Measurements from ENCODE around the gene FKBP10. TPM values are rescaled to one million over a fixed set of nuclear protein-coding genes. Genes with fewer than 3 reads are reported as not detected.
"Not testable (repeated sequence)": the region's sequence is repeated elsewhere in the genome, so short reads cannot be mapped to it uniquely, and the experiment has no call there.

Gene FKBP10
- total RNA-seq, 1 donor from 2014 or later, result 10.4 TPM

GRCh38 chr17:41772586-41773189 lies 40.1 kb upstream of the FKBP10 start:
- Histone ChIP-seq H3K9me3 (replicated peaks) (no peaks in the 10 kb centered on the region), H3K4me1 (peaks cover 60% of the 10 kb centered on the region), H3K27me3 (ENCODE audit: low read depth) (no peaks in the 10 kb centered on the region), H3K4me3 (peak overlapping the region; percentile 34), H3K36me3 (peaks cover 58% of the 10 kb centered on the region), H3K27ac (replicated peaks) (peak overlapping the region; percentile 97)
- TF ChIP-seq, protein P1, sequence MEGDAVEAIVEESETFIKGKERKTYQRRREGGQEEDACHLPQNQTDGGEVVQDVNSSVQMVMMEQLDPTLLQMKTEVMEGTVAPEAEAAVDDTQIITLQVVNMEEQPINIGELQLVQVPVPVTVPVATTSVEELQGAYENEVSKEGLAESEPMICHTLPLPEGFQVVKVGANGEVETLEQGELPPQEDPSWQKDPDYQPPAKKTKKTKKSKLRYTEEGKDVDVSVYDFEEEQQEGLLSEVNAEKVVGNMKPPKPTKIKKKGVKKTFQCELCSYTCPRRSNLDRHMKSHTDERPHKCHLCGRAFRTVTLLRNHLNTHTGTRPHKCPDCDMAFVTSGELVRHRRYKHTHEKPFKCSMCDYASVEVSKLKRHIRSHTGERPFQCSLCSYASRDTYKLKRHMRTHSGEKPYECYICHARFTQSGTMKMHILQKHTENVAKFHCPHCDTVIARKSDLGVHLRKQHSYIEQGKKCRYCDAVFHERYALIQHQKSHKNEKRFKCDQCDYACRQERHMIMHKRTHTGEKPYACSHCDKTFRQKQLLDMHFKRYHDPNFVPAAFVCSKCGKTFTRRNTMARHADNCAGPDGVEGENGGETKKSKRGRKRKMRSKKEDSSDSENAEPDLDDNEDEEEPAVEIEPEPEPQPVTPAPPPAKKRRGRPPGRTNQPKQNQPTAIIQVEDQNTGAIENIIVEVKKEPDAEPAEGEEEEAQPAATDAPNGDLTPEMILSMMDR (IDR thresholded peaks at IDR 0.05; ENCODE audit: borderline replicate concordance), result no peak
- DNase-seq, result no peak
- intact Hi-C loops (cut with micrococcal nuclease), result no loop called here

GRCh38 chr17:41773190-41773588 lies 39.6 kb upstream of the FKBP10 start:
- TF ChIP-seq, protein P1 (IDR thresholded peaks at IDR 0.05; ENCODE audit: borderline replicate concordance), result no peak
- Histone ChIP-seq H3K27me3 (ENCODE audit: low read depth) (no peaks in the 10 kb centered on the region), H3K36me3 (peaks cover 53% of the 10 kb centered on the region), H3K4me1 (peaks cover 65% of the 10 kb centered on the region), H3K27ac (replicated peaks) (peak overlapping the region; percentile 97), H3K4me3 (peak overlapping the region; percentile 34), H3K9me3 (replicated peaks) (no peaks in the 10 kb centered on the region)
- DNase-seq, result peak; percentile 78
- intact Hi-C loops (cut with micrococcal nuclease), result no loop called here

DNA sequence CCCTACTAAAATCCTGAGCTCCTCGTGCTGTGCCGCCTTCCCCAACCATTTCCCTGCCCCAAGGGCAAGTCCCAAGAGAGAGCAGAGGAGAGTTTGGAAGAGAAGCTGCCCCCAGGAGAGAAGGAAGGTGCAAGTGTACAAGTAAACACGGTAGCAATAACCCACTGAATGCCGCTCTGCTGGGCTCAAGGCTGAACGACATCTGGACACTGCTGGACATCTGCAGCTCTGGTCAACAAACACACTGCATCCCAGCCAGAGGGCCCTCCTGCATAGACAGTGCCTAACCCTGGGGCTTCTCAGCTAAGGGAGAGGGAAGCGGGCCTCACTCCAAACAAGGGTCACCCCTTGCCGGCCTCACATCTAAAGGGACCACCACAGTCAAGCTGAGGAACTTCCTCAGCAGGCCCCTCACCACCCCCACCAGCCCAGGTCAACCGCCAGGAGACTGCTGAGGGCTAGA lies 39.0 kb upstream of the FKBP10 start:
- DNase-seq, result no peak
- intact Hi-C loops (cut with micrococcal nuclease), result no loop called here
- Histone ChIP-seq H3K27me3 (ENCODE audit: low read depth) (no peaks in the 10 kb centered on the region), H3K4me1 (peaks cover 71% of the 10 kb centered on the region), H3K9me3 (replicated peaks) (no peaks in the 10 kb centered on the region), H3K27ac (replicated peaks) (peak overlapping the region; percentile 97), H3K36me3 (peaks cover 47% of the 10 kb centered on the region), H3K4me3 (peak overlapping the region; percentile 34)
- TF ChIP-seq, protein P1 (IDR thresholded peaks at IDR 0.05; ENCODE audit: borderline replicate concordance), result no peak

GRCh38 chr17:41775394-41776226 lies 37.2 kb upstream of the FKBP10 start:
- peak overlapping the region; percentile 39 for H3K4me3 ChIP-seq
- H3K4me1 ChIP-seq, result peaks cover 90% of the 10 kb centered on the region
- intact Hi-C loops (cut with micrococcal nuclease), result no loop called here
- H3K27ac ChIP-seq (replicated peaks), result peak overlapping the region; percentile 97
- DNase-seq, result peak; percentile 47
- no peaks in the 10 kb centered on the region for H3K9me3 ChIP-seq (replicated peaks)
- H3K27me3 ChIP-seq (ENCODE audit: low read depth), result no peaks in the 10 kb centered on the region
- peaks cover 29% of the 10 kb centered on the region for H3K36me3 ChIP-seq
- TF ChIP-seq, protein P1 (IDR thresholded peaks at IDR 0.05; ENCODE audit: borderline replicate concordance), result peak; percentile 18

DNA sequence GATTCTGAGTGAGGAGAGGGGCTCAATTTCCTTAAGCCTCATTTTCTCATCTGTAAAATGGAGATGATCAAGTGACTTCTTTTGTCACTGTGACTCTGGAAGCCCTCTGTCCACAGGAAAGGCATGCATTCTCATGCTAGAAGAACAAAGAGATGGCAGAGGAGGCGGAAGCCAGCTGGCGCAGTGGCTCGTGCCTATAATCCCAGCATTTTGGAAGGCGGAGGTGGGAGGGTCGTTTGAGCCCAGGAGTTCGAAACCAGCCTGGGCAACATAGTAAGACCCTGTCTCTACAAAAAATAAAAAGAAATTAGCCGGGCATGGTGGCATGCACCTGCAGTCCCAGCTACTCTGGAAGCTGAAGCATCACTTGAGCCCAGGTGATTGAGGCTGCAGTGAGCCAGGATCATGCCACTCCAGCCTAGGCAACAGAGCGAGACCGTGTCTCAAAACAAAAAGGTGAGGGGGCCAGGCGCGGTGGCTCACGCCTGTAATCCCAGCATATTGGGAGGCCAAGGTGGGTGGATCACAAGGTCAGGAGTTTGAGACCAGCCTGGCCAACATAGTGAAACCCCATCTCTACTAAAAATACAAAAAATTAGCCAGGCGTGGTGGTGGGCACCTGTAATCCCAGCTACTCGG lies 36.4 kb upstream of the FKBP10 start:
- peak overlapping the region; percentile 97 for H3K27ac ChIP-seq (replicated peaks)
- H3K4me3 ChIP-seq, result peak overlapping the region; percentile 39
- H3K4me1 ChIP-seq, result peaks cover 97% of the 10 kb centered on the region
- intact Hi-C loops (cut with micrococcal nuclease); DNase-seq; H3K9me3 ChIP-seq (replicated peaks); H3K27me3 ChIP-seq (ENCODE audit: low read depth): not testable (repeated sequence)
- H3K36me3 ChIP-seq, result peaks cover 21% of the 10 kb centered on the region
